Measurements from ENCODE around the gene SSRP1. TPM values are rescaled to one million over a fixed set of nuclear protein-coding genes. Genes with fewer than 3 reads are reported as not detected.

The SSRP1 gene
- total RNA-seq, 1 experiment from 2014 or later: 290 TPM

DNA sequence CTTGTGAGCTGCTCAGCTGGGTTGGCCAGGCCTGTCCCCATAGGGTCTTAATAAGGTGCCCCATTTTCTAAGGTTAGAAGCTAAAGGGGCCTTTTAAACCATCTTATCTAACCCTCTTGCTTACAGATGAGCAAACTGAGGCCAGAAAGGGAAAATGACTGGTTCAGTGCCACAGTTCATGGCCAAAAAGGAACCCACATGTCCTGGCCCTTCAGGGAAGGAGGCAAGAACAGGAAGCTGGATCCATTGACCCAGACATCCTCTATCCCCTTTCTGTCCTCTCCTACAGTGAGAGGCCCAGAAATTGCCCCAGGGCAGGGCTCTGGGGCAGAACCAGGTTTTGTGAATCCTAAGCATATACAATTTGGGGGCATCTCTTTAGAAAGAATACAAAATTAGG lies 35.2 kb upstream of the SSRP1 start:
- POLR2A ChIA-PET (ENCODE audit: unreplicated experiment): no interaction called here
- no TSS peak for BruUV-seq (replicated peaks)

DNA sequence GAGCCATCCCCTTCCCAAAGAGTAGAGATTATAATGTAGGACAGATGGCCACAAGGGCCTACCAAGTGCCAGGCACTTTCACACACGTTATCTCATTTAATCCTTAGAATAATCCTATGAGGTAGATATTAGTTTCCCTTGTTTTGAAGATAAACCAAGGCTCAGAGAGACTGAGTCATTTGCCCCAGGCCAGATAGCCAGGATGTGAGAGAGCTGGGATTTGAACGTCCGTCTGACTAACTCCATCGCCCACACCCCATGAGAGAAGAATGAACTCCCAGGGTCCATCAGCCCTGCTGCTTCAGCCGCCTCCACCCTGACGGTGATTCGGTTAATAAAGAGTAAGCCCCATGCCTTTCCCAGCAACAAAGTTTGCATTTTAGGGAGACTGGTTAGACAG lies 34.6 kb upstream of the SSRP1 start:
- no peak for DNase-seq
- H3K4me1 ChIP-seq (replicated peaks; ENCODE audit: insufficient read depth): no peaks in the 10 kb centered on the region
- no peak overlapping the region for H2AFZ ChIP-seq
- H3F3A ChIP-seq (ENCODE audit: insufficient read depth, low read depth): no peaks in the 10 kb centered on the region
- no peaks in the 10 kb centered on the region for H3K9me2 ChIP-seq (ENCODE audit: insufficient read depth)
- no peak overlapping the region for H3K4me2 ChIP-seq
- intact Hi-C loops (cut with micrococcal nuclease; ENCODE audit: unreplicated experiment): no loop called here
- BruUV-seq (replicated peaks): no TSS peak
- no peaks in the 10 kb centered on the region for H3K79me2 ChIP-seq (ENCODE audit: low read depth)
- ChIA-PET POLR2A (ENCODE audit: unreplicated experiment) (no interaction called here), CTCF (no interaction called here)
- no peaks in the 10 kb centered on the region for H4K20me1 ChIP-seq (ENCODE audit: insufficient read depth)
- no peak overlapping the region for H3K27ac ChIP-seq
- TF ChIP-seq, protein P1, sequence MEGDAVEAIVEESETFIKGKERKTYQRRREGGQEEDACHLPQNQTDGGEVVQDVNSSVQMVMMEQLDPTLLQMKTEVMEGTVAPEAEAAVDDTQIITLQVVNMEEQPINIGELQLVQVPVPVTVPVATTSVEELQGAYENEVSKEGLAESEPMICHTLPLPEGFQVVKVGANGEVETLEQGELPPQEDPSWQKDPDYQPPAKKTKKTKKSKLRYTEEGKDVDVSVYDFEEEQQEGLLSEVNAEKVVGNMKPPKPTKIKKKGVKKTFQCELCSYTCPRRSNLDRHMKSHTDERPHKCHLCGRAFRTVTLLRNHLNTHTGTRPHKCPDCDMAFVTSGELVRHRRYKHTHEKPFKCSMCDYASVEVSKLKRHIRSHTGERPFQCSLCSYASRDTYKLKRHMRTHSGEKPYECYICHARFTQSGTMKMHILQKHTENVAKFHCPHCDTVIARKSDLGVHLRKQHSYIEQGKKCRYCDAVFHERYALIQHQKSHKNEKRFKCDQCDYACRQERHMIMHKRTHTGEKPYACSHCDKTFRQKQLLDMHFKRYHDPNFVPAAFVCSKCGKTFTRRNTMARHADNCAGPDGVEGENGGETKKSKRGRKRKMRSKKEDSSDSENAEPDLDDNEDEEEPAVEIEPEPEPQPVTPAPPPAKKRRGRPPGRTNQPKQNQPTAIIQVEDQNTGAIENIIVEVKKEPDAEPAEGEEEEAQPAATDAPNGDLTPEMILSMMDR (conservative IDR thresholded peaks at IDR 0.05): no peak
- no peak for TF ChIP-seq EZH2 (IDR thresholded peaks at IDR 0.05; ENCODE audit: low read depth)
- H3K27me3 ChIP-seq (ENCODE audit: insufficient read depth, low read depth): 0 out of 2 replicates have a peak, but pooled peaks cover 13% of the 10 kb centered on the region
- no peak overlapping the region for H3K4me3 ChIP-seq
- H3K9me3 ChIP-seq (ENCODE audit: insufficient read depth, low read depth): no peaks in the 10 kb centered on the region
- no peaks in the 10 kb centered on the region for H3K36me3 ChIP-seq (ENCODE audit: low read depth)

More for the DNA sequence above, 35.2 kb upstream of the SSRP1 start:
- Histone ChIP-seq H3K4me1 (replicated peaks; ENCODE audit: insufficient read depth) (no peaks in the 10 kb centered on the region), H3K4me2 (no peak overlapping the region), H3K36me3 (ENCODE audit: low read depth) (no peaks in the 10 kb centered on the region), H3K4me3 (no peak overlapping the region), H4K20me1 (ENCODE audit: insufficient read depth) (no peaks in the 10 kb centered on the region), H3K9me3 (ENCODE audit: insufficient read depth, low read depth) (no peaks in the 10 kb centered on the region), H3K27me3 (ENCODE audit: insufficient read depth, low read depth) (0 out of 2 replicates have a peak, but pooled peaks cover 6% of the 10 kb centered on the region), H2AFZ (no peak overlapping the region), H3K27ac (no peak overlapping the region), H3K9me2 (ENCODE audit: insufficient read depth) (no peaks in the 10 kb centered on the region), H3K79me2 (ENCODE audit: low read depth) (no peaks in the 10 kb centered on the region), H3F3A (ENCODE audit: insufficient read depth, low read depth) (no peaks in the 10 kb centered on the region)
- DNase-seq: no peak
- CTCF ChIA-PET: no interaction called here
- intact Hi-C loops (cut with micrococcal nuclease; ENCODE audit: unreplicated experiment): no loop called here
- TF ChIP-seq, protein P1 (conservative IDR thresholded peaks at IDR 0.05): no peak
- no peak for TF ChIP-seq EZH2 (IDR thresholded peaks at IDR 0.05; ENCODE audit: low read depth)

DNA sequence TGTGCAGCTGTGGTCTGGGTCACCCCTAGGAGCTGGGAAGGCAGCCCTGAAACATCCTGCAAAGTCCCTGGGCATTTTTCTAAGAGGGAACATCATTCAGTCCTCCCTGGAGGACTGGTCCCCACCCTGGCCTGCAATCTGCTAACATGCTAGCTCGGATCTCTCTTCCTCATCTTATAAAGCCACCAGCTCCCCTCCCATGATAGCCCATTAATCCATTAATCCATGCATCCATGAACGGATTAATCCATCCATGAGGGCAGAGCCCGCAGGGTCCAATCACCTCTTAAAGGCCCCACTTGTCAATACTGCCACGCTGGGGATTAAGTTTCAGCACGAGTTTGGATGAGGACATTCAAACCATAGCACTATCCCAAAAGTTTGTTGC lies 33.1 kb upstream of the SSRP1 start:
- peak overlapping the region; percentile 23; the same call in 1 of the 2 replicates for H3K4me2 ChIP-seq
- POLR2A ChIA-PET (ENCODE audit: unreplicated experiment): no interaction called here
- CTCF ChIA-PET: interaction anchor here (0.5 to 1.8 kb wide), 3 partner anchors 90 to 1283 kb away, joined by 3 to 4 read pairs (median 3); no protein-coding TSS in a partner anchor

More for the DNA sequence above, 33.1 kb upstream of the SSRP1 start:
- intact Hi-C loops (cut with micrococcal nuclease; ENCODE audit: unreplicated experiment): no loop called here
- no peaks in the 10 kb centered on the region for H3K9me2 ChIP-seq (ENCODE audit: insufficient read depth)
- H3K36me3 ChIP-seq (ENCODE audit: low read depth): no peaks in the 10 kb centered on the region
- H3K27ac ChIP-seq: no peak overlapping the region
- H2AFZ ChIP-seq: no peak overlapping the region
- DNase-seq: no peak
- TF ChIP-seq, protein P1 (conservative IDR thresholded peaks at IDR 0.05): no peak
- TF ChIP-seq EZH2 (IDR thresholded peaks at IDR 0.05; ENCODE audit: low read depth): no peak
- H3K27me3 ChIP-seq (ENCODE audit: insufficient read depth, low read depth): peaks cover 22% of the 10 kb centered on the region; the same call in 1 of the 2 replicates
- no peaks in the 10 kb centered on the region for H4K20me1 ChIP-seq (ENCODE audit: insufficient read depth)
- H3K9me3 ChIP-seq (ENCODE audit: insufficient read depth, low read depth): no peaks in the 10 kb centered on the region
- no peaks in the 10 kb centered on the region for H3F3A ChIP-seq (ENCODE audit: insufficient read depth, low read depth)
- H3K4me3 ChIP-seq: no peak overlapping the region
- H3K79me2 ChIP-seq (ENCODE audit: low read depth): no peaks in the 10 kb centered on the region
- no peaks in the 10 kb centered on the region for H3K4me1 ChIP-seq (replicated peaks; ENCODE audit: insufficient read depth)
- BruUV-seq (replicated peaks): no TSS peak
